ENCODE measurements around the gene LTBP3. TPM values are rescaled to one million over a fixed set of nuclear protein-coding genes. Genes with fewer than 3 reads are reported as not detected.

Gene LTBP3
- total RNA-seq, 2 experiments from 2014 or later: 11.2 to 13.8 TPM

DNA sequence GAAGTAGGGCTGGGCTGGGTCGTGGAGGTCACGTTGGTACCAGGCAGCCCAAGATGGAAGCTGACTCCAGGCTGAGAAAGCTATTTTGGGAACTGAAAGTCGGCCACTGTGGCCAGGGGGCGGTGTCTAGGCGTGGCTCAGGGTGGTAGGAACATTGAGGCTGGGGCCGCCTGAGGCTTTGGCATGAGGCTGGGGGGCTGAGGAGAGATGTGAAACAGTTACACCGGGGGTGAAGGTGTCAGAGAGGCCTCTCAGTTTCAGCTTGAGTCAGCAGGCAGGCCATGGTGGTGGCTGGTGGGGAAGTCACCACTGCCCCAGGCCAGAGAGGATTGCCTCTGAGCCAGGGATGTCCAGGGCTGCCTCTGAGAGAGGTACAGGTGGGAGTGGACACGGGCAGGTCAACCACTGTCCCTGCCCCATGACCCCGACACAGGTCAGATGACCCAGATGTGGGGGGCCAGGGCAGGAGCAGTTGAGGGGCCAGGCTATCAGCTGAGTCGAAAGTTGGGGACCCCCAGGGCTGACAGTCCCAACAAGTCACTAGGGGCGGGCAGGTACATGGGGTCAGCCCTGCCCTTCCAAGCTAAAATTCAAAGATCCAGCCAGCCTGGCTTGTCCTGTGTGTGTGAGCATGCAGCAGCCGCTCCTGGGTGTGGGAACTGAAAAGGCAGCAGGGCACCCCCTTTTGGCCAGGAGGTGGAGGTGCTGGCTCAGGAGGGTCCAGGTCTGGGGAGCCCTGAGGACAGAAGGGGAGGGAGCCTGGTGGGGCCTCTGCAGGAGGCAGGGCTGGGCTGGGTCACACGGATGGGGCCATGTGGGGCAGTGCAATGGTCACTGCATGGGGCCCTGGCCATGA, 30.3 kb upstream of the LTBP3 start:
- Histone ChIP-seq H2AFZ (ENCODE audit: low read length) (peak overlapping the region; percentile 19; the same call in 1 of the 2 replicates), H3K27ac (ENCODE audit: low read depth, low read length, poor library complexity, severe bottlenecking) (peak overlapping the region; percentile 74)
- TF ChIP-seq EZH2phosphoT487 (IDR thresholded peaks at IDR 0.05; ENCODE audit: borderline replicate concordance, low read depth, low read length): no peak
- TF ChIP-seq, protein P1, sequence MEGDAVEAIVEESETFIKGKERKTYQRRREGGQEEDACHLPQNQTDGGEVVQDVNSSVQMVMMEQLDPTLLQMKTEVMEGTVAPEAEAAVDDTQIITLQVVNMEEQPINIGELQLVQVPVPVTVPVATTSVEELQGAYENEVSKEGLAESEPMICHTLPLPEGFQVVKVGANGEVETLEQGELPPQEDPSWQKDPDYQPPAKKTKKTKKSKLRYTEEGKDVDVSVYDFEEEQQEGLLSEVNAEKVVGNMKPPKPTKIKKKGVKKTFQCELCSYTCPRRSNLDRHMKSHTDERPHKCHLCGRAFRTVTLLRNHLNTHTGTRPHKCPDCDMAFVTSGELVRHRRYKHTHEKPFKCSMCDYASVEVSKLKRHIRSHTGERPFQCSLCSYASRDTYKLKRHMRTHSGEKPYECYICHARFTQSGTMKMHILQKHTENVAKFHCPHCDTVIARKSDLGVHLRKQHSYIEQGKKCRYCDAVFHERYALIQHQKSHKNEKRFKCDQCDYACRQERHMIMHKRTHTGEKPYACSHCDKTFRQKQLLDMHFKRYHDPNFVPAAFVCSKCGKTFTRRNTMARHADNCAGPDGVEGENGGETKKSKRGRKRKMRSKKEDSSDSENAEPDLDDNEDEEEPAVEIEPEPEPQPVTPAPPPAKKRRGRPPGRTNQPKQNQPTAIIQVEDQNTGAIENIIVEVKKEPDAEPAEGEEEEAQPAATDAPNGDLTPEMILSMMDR (conservative IDR thresholded peaks at IDR 0.05; ENCODE audit: low read length): peak; percentile 83

DNA sequence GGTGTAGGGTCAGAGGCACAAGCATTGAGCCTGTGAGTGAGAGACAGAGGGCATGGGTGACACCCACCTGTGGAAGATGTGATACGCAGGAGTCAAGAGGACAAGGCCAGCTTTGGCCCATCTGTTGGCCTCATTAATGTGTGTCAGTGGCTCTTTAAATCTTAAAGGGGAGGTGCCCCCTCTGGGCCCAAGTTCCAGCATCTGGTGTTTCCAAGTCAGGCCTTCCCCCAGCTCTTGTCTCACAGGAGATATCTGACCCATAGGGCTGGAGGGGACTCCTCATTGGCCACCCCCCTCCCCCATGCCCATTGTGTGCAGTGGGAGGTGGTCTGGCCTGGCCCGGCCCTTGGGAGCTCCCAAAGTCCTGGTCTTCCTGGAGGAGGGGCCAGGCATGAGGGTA, 28.5 kb upstream of the LTBP3 start:
- CTCF ChIA-PET (ENCODE audit: unreplicated experiment): interaction anchor here (2.2 kb wide), 1 partner anchor 10 kb away, joined by 11 read pairs; no protein-coding TSS in a partner anchor
- no peaks in the 10 kb centered on the region for H3K79me2 ChIP-seq (ENCODE audit: insufficient read depth, low read depth, low read length)
- no peak overlapping the region for H3K4me2 ChIP-seq (ENCODE audit: low read length)
- intact Hi-C loops (cut with micrococcal nuclease; ENCODE audit: unreplicated experiment): no loop called here
- H3K9me3 ChIP-seq (ENCODE audit: low read length): no peaks in the 10 kb centered on the region
- no peak for TF ChIP-seq EZH2phosphoT487 (IDR thresholded peaks at IDR 0.05; ENCODE audit: borderline replicate concordance, low read depth, low read length)
- TF ChIP-seq, protein P1 (conservative IDR thresholded peaks at IDR 0.05; ENCODE audit: low read length): no peak
- H3K36me3 ChIP-seq (ENCODE audit: insufficient read depth, low read length): peaks cover 22% of the 10 kb centered on the region; the same call in 1 of the 2 replicates
- POLR2A ChIA-PET: interaction anchor here (0.6 to 2.5 kb wide), 3 partner anchors 7 to 16 kb away, joined by 4 to 17 read pairs (median 7); partner anchors contain the start of gene EHBP1L1
- H2AFZ ChIP-seq (ENCODE audit: low read length): no peak overlapping the region
- BruUV-seq (replicated peaks): no TSS peak
- DNase-seq (ENCODE audit: low spot score): no peak
- H4K20me1 ChIP-seq (ENCODE audit: insufficient read depth, low read length): no peaks in the 10 kb centered on the region
- no peak overlapping the region for H3K4me3 ChIP-seq (ENCODE audit: low read depth, low read length, poor library complexity, severe bottlenecking)
- H3K4me1 ChIP-seq (ENCODE audit: insufficient read depth, low read length, poor library complexity, severe bottlenecking): peaks cover 36% of the 10 kb centered on the region
- no peak overlapping the region for H3K27ac ChIP-seq (ENCODE audit: low read depth, low read length, poor library complexity, severe bottlenecking)
- no peaks in the 10 kb centered on the region for H3K9me2 ChIP-seq (ENCODE audit: insufficient read depth, low read length)

More for the DNA sequence above, 30.3 kb upstream of the LTBP3 start:
- no TSS peak for BruUV-seq (replicated peaks)
- peaks cover 29% of the 10 kb centered on the region; the same call in 1 of the 2 replicates for H3K36me3 ChIP-seq (ENCODE audit: insufficient read depth, low read length)
- CTCF ChIA-PET (ENCODE audit: unreplicated experiment): interaction anchor here (0.6 to 2.2 kb wide), 7 partner anchors 11 to 51 kb away, joined by 3 to 11 read pairs (median 3); partner anchors contain the start of genes EHBP1L1, PCNX3 and ZNRD2
- H3K9me3 ChIP-seq (ENCODE audit: low read length): no peaks in the 10 kb centered on the region
- no peaks in the 10 kb centered on the region for H3K79me2 ChIP-seq (ENCODE audit: insufficient read depth, low read depth, low read length)
- intact Hi-C loops (cut with micrococcal nuclease; ENCODE audit: unreplicated experiment): loop anchor here (1.0 kb wide), 2 partner anchors 14 to 48 kb away; no protein-coding TSS in a partner anchor
- peak overlapping the region; percentile 73 for H3K4me2 ChIP-seq (ENCODE audit: low read length)
- DNase-seq (ENCODE audit: low spot score): peak; percentile 84
- peaks cover 36% of the 10 kb centered on the region for H3K4me1 ChIP-seq (ENCODE audit: insufficient read depth, low read length, poor library complexity, severe bottlenecking)
- POLR2A ChIA-PET: interaction anchor here (0.5 to 2.5 kb wide), 6 partner anchors 9 to 265 kb away, joined by 3 to 17 read pairs (median 6); partner anchors contain the start of genes EHBP1L1 and PCNX3
- H4K20me1 ChIP-seq (ENCODE audit: insufficient read depth, low read length): no peaks in the 10 kb centered on the region
- no peaks in the 10 kb centered on the region for H3K9me2 ChIP-seq (ENCODE audit: insufficient read depth, low read length)
- peak overlapping the region; percentile 37 for H3K4me3 ChIP-seq (ENCODE audit: low read depth, low read length, poor library complexity, severe bottlenecking)

Measured in OCI-LY7 (cell line).